ENCODE measurements around the gene MAPK1.
A peak's percentile ranks its signal among the peaks of the same experiment; 100 is the strongest.
"Not testable (repeated sequence)": the region's sequence is repeated elsewhere in the genome, so short reads cannot be mapped to it uniquely, and the experiment has no call there.

Gene MAPK1

GRCh38 chr22:21867528-21868266, at the start of gene MAPK1:
Gene MAPK1 (minus strand): TSS chr22:21867645. CDS start chr22:21867440, 205 bp downstream.
- H3K27me3 ChIP-seq (ENCODE audit: control insufficient read depth in 1 of 2, insufficient read depth in 2 of 2, low read length in 2 of 2) = no peaks in the 10 kb centered on the region
- peak within 1 kb of the TSS; percentile 90 for H3K27ac ChIP-seq (ENCODE audit: low read depth, low read length)
- H3K36me3 ChIP-seq (ENCODE audit: insufficient read depth, low read length) = no peaks in the 10 kb centered on the region
- H3K4me3 ChIP-seq (ENCODE audit: low read depth in 1 of 2, low read length in 2 of 2) = peak within 1 kb of the TSS; percentile 86 to 92
- H3K9ac ChIP-seq (ENCODE audit: low read length) = peak within 1 kb of the TSS; percentile 76
- H3K9me3 ChIP-seq (ENCODE audit: low read length) = no peaks in the 10 kb centered on the region
- peaks cover 31% of the 10 kb centered on the region for H3K4me1 ChIP-seq (ENCODE audit: insufficient read depth, low read length)

DNA sequence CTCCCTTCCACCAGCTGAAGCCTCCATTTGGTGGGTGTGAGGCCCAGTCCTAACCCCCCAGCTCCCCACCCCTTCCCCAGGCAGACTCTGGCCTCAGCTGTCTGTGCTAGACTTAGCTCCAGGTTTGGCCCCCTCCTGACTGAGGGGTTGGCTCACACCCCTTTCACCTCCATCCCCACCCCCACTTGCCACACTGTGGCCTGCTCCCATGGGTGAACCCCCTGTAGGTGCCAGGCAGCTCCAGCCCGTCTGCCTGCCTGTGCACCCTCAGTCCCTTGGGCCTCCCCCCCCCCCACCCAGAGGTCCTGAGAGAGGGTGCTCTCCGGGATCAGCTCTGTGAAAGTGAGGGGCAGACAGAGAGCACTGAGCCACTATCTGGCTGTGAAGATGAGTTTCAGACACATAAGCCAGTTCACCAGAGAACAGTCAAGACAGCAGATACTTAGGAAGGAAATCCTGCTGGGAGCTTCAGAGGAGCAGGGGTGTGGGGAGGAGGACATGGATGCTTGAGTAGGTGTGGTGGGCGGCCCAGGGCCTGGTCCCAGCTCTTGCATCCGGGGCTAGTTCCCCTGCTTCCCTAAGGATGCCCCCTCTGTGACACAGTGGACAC, 49.0 kb upstream of the MAPK1 start:
- Histone ChIP-seq H3K9me3 (ENCODE audit: low read length) (no peaks in the 10 kb centered on the region), H3K27me3 (ENCODE audit: control insufficient read depth in 1 of 2, insufficient read depth in 2 of 2, low read length in 2 of 2) (no peaks in the 10 kb centered on the region), H3K27ac (ENCODE audit: low read depth, low read length) (no peak overlapping the region), H3K4me3 (ENCODE audit: low read depth in 1 of 2, low read length in 2 of 2) (no peak overlapping the region), H3K9ac (ENCODE audit: low read length) (no peak overlapping the region), H3K36me3 (ENCODE audit: insufficient read depth, low read length) (no peaks in the 10 kb centered on the region), H3K4me1 (ENCODE audit: insufficient read depth, low read length) (peaks cover 10% of the 10 kb centered on the region)

GRCh38 chr22:21915624-21916308, 48.3 kb upstream of the MAPK1 start:
- Histone ChIP-seq H3K27me3 (ENCODE audit: control insufficient read depth in 1 of 2, insufficient read depth in 2 of 2, low read length in 2 of 2) (no peaks in the 10 kb centered on the region), H3K9me3 (ENCODE audit: low read length) (no peaks in the 10 kb centered on the region), H3K36me3 (ENCODE audit: insufficient read depth, low read length) (no peaks in the 10 kb centered on the region), H3K4me1 (ENCODE audit: insufficient read depth, low read length) (peaks cover 10% of the 10 kb centered on the region), H3K4me3 (ENCODE audit: low read depth in 1 of 2, low read length in 2 of 2) (no peak overlapping the region), H3K9ac (ENCODE audit: low read length) (no peak overlapping the region), H3K27ac (ENCODE audit: low read depth, low read length) (no peak overlapping the region)

DNA sequence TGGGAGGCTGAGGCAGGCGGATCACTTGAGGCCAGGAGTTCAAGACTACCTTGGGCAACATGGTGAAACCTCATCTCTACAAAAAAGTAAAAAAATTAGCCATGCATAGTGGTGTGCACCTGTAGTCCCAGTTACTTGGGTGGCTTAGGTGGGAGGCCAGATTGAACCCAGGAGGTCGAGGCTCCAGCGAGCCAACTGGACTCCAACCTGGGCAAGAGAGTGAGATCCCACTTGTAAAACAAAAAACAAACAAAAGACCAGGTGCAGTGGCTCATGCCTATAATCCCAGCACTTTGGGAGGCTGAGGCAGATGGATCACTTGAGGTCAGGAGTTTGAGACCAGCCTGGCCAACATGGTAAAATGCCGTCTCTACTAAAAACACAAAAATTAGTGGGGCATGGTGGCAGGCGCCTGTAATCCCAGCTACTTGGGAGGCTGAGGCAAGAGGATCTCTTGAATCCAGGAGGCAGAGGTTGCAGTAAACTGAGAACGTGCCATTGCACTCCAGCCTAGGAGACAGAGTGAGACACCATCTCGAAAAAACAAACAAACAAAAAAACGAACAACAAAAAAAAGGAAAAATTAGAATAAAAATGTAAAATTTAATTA, 46.7 kb upstream of the MAPK1 start:
- H3K27me3 ChIP-seq (ENCODE audit: control insufficient read depth in 1 of 2, insufficient read depth in 2 of 2, low read length in 2 of 2); H3K9ac ChIP-seq (ENCODE audit: low read length); H3K4me3 ChIP-seq (ENCODE audit: low read depth in 1 of 2, low read length in 2 of 2); H3K27ac ChIP-seq (ENCODE audit: low read depth, low read length); H3K36me3 ChIP-seq (ENCODE audit: insufficient read depth, low read length); H3K9me3 ChIP-seq (ENCODE audit: low read length): not testable (repeated sequence)
- peaks cover 10% of the 10 kb centered on the region for H3K4me1 ChIP-seq (ENCODE audit: insufficient read depth, low read length)

DNA sequence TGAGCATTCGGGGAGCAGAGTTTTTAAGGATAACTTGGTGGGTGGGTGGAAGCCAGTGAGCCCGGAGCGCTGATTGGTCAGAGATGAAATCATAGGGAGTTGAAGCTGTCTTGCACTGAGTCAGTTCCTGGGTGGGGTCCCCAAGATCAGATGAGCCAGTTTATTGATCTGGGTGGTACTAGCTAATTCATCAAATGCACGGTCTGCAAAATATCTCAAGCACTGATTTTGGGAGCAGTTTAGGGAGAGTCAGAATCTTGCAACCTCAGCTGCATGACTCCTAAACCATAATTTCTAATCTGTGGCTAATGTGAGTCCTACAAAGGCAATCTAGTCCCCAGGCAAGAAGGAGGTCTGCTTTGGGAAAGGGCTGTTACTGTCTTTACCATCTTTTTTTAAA, 42.9 kb upstream of the MAPK1 start:
- not testable (repeated sequence) for H3K9me3 ChIP-seq (ENCODE audit: low read length); H3K27me3 ChIP-seq (ENCODE audit: control insufficient read depth in 1 of 2, insufficient read depth in 2 of 2, low read length in 2 of 2); H3K27ac ChIP-seq (ENCODE audit: low read depth, low read length); H3K36me3 ChIP-seq (ENCODE audit: insufficient read depth, low read length); H3K9ac ChIP-seq (ENCODE audit: low read length); H3K4me1 ChIP-seq (ENCODE audit: insufficient read depth, low read length); H3K4me3 ChIP-seq (ENCODE audit: low read depth in 1 of 2, low read length in 2 of 2)

DNA sequence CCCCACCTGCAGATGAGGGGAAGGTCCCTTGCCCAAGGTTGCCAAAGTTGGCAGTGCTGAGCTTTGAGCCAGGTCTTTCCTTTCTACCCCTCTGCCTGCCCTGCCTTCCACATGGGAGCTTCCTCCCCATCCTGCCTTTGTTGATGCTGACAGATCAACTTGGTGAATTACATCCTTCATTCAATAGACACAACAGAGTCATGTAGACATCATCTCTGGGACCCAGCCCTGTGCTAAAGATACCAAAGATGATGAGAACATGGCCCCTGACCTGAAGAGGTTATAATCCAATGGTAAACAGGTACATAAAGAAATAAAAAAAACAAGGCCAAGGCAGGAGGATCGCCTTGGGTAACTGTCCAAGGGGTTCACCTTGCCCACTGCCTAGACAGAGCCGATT, 42.4 kb upstream of the MAPK1 start:
- Histone ChIP-seq H3K27me3 (ENCODE audit: control insufficient read depth in 1 of 2, insufficient read depth in 2 of 2, low read length in 2 of 2) (no peaks in the 10 kb centered on the region), H3K9ac (ENCODE audit: low read length) (no peak overlapping the region), H3K4me1 (ENCODE audit: insufficient read depth, low read length) (no peaks in the 10 kb centered on the region), H3K9me3 (ENCODE audit: low read length) (no peaks in the 10 kb centered on the region), H3K27ac (ENCODE audit: low read depth, low read length) (no peak overlapping the region), H3K4me3 (ENCODE audit: low read depth in 1 of 2, low read length in 2 of 2) (no peak overlapping the region), H3K36me3 (ENCODE audit: insufficient read depth, low read length) (no peaks in the 10 kb centered on the region)

GRCh38 chr22:21907638-21908522, 40.4 kb upstream of the MAPK1 start:
- no peaks in the 10 kb centered on the region for H3K36me3 ChIP-seq (ENCODE audit: insufficient read depth, low read length)
- H3K9ac ChIP-seq (ENCODE audit: low read length) = no peak overlapping the region
- H3K4me1 ChIP-seq (ENCODE audit: insufficient read depth, low read length) = no peaks in the 10 kb centered on the region
- no peaks in the 10 kb centered on the region for H3K27me3 ChIP-seq (ENCODE audit: control insufficient read depth in 1 of 2, insufficient read depth in 2 of 2, low read length in 2 of 2)
- no peaks in the 10 kb centered on the region for H3K9me3 ChIP-seq (ENCODE audit: low read length)
- no peak overlapping the region for H3K4me3 ChIP-seq (ENCODE audit: low read depth in 1 of 2, low read length in 2 of 2)
- no peak overlapping the region for H3K27ac ChIP-seq (ENCODE audit: low read depth, low read length)

- H3K36me3 ChIP-seq (ENCODE audit: insufficient read depth, low read length); H3K27ac ChIP-seq (ENCODE audit: low read depth, low read length); H3K9me3 ChIP-seq (ENCODE audit: low read length); H3K4me1 ChIP-seq (ENCODE audit: insufficient read depth, low read length); H3K9ac ChIP-seq (ENCODE audit: low read length); H3K27me3 ChIP-seq (ENCODE audit: control insufficient read depth in 1 of 2, insufficient read depth in 2 of 2, low read length in 2 of 2); H3K4me3 ChIP-seq (ENCODE audit: low read depth in 1 of 2, low read length in 2 of 2): not testable (repeated sequence)
These were observed 37.8 kb upstream of the MAPK1 start for GRCh38 chr22:21905234-21905633.

DNA sequence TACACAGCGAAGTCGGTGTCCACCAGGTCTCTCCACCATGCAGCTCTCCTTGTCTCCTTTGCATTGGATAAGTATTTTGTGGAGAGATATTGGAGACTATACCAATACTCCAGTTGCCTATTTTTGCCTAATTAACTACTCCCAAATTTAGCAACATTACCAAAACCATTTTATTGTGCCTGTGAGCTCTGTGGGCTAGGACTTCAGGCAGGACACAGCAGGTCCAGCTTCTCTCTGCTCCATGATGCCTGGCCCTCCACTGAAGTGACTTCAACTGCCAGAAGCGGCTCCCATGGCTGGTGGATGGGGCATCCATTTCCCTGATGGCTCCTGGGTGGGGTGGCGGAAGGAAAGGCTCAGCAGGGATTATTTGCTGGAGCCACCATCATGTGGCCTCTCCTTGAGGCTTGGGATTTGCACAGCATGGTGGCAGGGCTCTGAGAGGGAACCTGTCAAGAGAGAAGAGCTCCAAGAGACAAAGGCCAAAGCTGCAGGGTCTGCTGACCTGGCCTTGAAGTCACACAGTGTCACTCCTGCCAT, 36.9 kb upstream of the MAPK1 start:
- Histone ChIP-seq H3K27ac (ENCODE audit: low read depth, low read length) (no peak overlapping the region), H3K4me1 (ENCODE audit: insufficient read depth, low read length) (no peaks in the 10 kb centered on the region), H3K4me3 (ENCODE audit: low read depth in 1 of 2, low read length in 2 of 2) (no peak overlapping the region), H3K9me3 (ENCODE audit: low read length) (no peaks in the 10 kb centered on the region), H3K27me3 (ENCODE audit: control insufficient read depth in 1 of 2, insufficient read depth in 2 of 2, low read length in 2 of 2) (no peaks in the 10 kb centered on the region), H3K9ac (ENCODE audit: low read length) (no peak overlapping the region), H3K36me3 (ENCODE audit: insufficient read depth, low read length) (no peaks in the 10 kb centered on the region)

GRCh38 chr22:21903283-21903682, 35.8 kb upstream of the MAPK1 start:
- no peaks in the 10 kb centered on the region for H3K9me3 ChIP-seq (ENCODE audit: low read length)
- H3K9ac ChIP-seq (ENCODE audit: low read length) = no peak overlapping the region
- no peaks in the 10 kb centered on the region for H3K4me1 ChIP-seq (ENCODE audit: insufficient read depth, low read length)
- H3K4me3 ChIP-seq (ENCODE audit: low read depth in 1 of 2, low read length in 2 of 2) = no peak overlapping the region
- H3K27ac ChIP-seq (ENCODE audit: low read depth, low read length) = no peak overlapping the region
- H3K27me3 ChIP-seq (ENCODE audit: control insufficient read depth in 1 of 2, insufficient read depth in 2 of 2, low read length in 2 of 2) = no peaks in the 10 kb centered on the region
- no peaks in the 10 kb centered on the region for H3K36me3 ChIP-seq (ENCODE audit: insufficient read depth, low read length)

Measured in muscle layer of colon (tissue), 2 donors.